HG02759 (cell line): ENCODE measurements around the gene RPP14.
"Not testable (repeated sequence)": the region's sequence is repeated elsewhere in the genome, so short reads cannot be mapped to it uniquely, and the experiment has no call there.

Experiments
- ATAC-seq: cut with Tn5 transposase; IDR thresholded peaks from one replicate; pipeline ENCODE4 v1.9.1; 2021; ENCODE audit warnings: mild to moderate bottlenecking, moderate library complexity; ENCODE audit not compliant: unreplicated experiment

The RPP14 gene

GRCh38 chr3:58331593-58332152 lies 25.6 kb downstream of the RPP14 start:
- ATAC-seq = no peak

- peak; percentile 94 for ATAC-seq
These were observed 26.6 kb downstream of the RPP14 start, which contains the start of gene PXK for GRCh38 chr3:58332575-58333188. PXK (plus strand) TSS chr3:58332892; CDS start chr3:58332989, 97 bp downstream.

GRCh38 chr3:58333206-58334012 lies 27.4 kb downstream of the RPP14 start:
- ATAC-seq = peak; percentile 42

- ATAC-seq = no peak
These were observed 27.9 kb downstream of the RPP14 start for GRCh38 chr3:58334013-58334321.

GRCh38 chr3:58334506-58334884 lies 28.4 kb downstream of the RPP14 start:
- no peak for ATAC-seq

GRCh38 chr3:58335652-58335947 lies 29.6 kb downstream of the RPP14 start:
- ATAC-seq = no peak

- ATAC-seq = no peak
These were observed 30.3 kb downstream of the RPP14 start for GRCh38 chr3:58336135-58336882.

- no peak for ATAC-seq
These were observed 31.1 kb downstream of the RPP14 start for GRCh38 chr3:58337190-58337589.

GRCh38 chr3:58339146-58339545 lies 33.1 kb downstream of the RPP14 start:
- not testable (repeated sequence) for ATAC-seq

GRCh38 chr3:58340594-58341244 lies 34.7 kb downstream of the RPP14 start:
- no peak for ATAC-seq

GRCh38 chr3:58341376-58341775 lies 35.3 kb downstream of the RPP14 start:
- ATAC-seq = no peak

GRCh38 chr3:58342676-58343075 lies 36.6 kb downstream of the RPP14 start:
- no peak for ATAC-seq

GRCh38 chr3:58345457-58345856 lies 39.4 kb downstream of the RPP14 start:
- ATAC-seq = no peak

- no peak for ATAC-seq
These were observed 40.3 kb downstream of the RPP14 start for GRCh38 chr3:58346368-58346767.

GRCh38 chr3:58347984-58348383 lies 41.9 kb downstream of the RPP14 start:
- ATAC-seq = no peak

GRCh38 chr3:58349792-58350626 lies 44.0 kb downstream of the RPP14 start:
- ATAC-seq = peak; percentile 91

GRCh38 chr3:58350627-58351013 lies 44.6 kb downstream of the RPP14 start:
- ATAC-seq = no peak

- ATAC-seq = no peak
These were observed 45.9 kb downstream of the RPP14 start for GRCh38 chr3:58351920-58352319.

GRCh38 chr3:58352626-58353025 lies 46.6 kb downstream of the RPP14 start:
- no peak for ATAC-seq
